Kidney tubule cell (primary cell): ENCODE measurements around the gene AICDA.

Experiments used
- DNase-seq: peaks from one replicate; pipeline ENCODE4 v3.0.0-alpha.2; 2018; ENCODE audit warnings: low spot score

AICDA gene

GRCh38 chr12:8554451-8555195 lies 58.0 kb downstream of the AICDA start:
- peak; percentile 79 for DNase-seq

DNA sequence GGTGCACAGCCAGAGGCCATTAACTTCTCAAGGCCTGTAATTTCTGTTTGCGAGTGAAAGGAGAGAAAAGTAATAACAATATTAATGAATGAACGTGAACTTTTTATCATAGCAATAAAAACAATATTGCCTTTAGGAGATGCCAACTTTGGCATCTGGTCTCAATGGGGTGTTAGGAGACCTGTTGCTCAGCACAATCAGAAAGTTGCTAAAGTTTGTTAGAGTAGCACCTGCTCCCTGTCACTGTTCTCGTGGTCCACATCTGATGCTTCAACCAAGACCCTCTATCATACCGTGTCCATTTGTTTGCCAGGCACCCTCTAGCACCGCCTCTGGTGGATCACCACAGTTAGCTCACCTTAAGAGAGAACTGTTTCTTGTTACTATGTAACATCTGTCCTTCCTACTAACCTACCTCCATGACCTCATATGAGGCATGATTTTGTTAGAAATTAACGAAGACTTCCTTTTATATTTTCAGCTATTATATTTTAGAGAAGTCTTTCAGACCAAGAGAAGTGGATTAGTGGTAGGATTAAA lies 59.5 kb downstream of the AICDA start:
- DNase-seq, result peak; percentile 16
